Esophagus squamous epithelium (tissue), 4 donors: ENCODE results near the gene MKRN1.

Source experiments
- CTCF ChIP-seq, 6 experiments: fragments of 450-650 bp in 4 of 6; fragments of 200-600 bp in 2 of 6; sonication (generic) in 2 of 6; IDR thresholded peaks; one replicate each; pipeline ENCODE4 v1.5.1; 2016 to 2019; ENCODE audit warnings: antibody characterized with exemption in 6 of 6, mild to moderate bottlenecking in 4 of 6, moderate library complexity in 4 of 6
- POLR2A ChIP-seq, 4 donors: fragments of 450-650 bp; IDR thresholded peaks; one replicate each; pipeline ENCODE4 v1.6.1; 2017; ENCODE audit warnings: antibody characterized with exemption in 4 of 4, mild to moderate bottlenecking in 4 of 4, moderate library complexity in 3 of 4

GRCh38 chr7:140518370-140519006 is 39.2 kb upstream of the MKRN1 start:
- TF ChIP-seq CTCF (IDR thresholded peaks at IDR 0.05) (no peak), POLR2A (IDR thresholded peaks at IDR 0.05) (no peak)
